HepG2 (cell line): ENCODE measurements around the gene DDX18. TPM values are rescaled to one million over a fixed set of nuclear protein-coding genes. Genes with fewer than 3 reads are reported as not detected.

Source experiments
- ARNT ChIP-seq: fragments of 450-650 bp; IDR thresholded peaks from 2 replicates; pipeline ENCODE4 v1.6.1; 2017
- EED ChIP-seq: sonication (generic); formaldehyde crosslinking; IDR thresholded peaks from 2 replicates; pipeline ENCODE4 v1.5.0; 2020; ENCODE audit warnings: mild to moderate bottlenecking, missing genetic modification reagents
- EHMT2 ChIP-seq: fragments of 200-600 bp; sonication (generic); IDR thresholded peaks from 2 replicates; pipeline ENCODE4 v1.7.0; 2017; ENCODE audit warnings: antibody characterized with exemption, low read depth, low read length, borderline replicate concordance
- FOXC1 ChIP-seq: sonication (generic); formaldehyde crosslinking; IDR thresholded peaks from 2 replicates; pipeline ENCODE4 v1.8.0; 2022; ENCODE audit warnings: mild to moderate bottlenecking, missing genetic modification reagents, borderline replicate concordance
- HIVEP1 ChIP-seq: sonication (generic); formaldehyde crosslinking; IDR thresholded peaks from 2 replicates; pipeline ENCODE4 v1.4.0; 2020; ENCODE audit warnings: mild to moderate bottlenecking, missing genetic modification reagents
- RAD21 ChIP-seq: fragments of 450-650 bp; formaldehyde crosslinking; IDR thresholded peaks from 2 replicates; pipeline ENCODE4 v1.5.0; 2020; ENCODE audit warnings: mild to moderate bottlenecking
- ZNF274 ChIP-seq: sonication (generic); formaldehyde crosslinking; IDR thresholded peaks from 2 replicates; pipeline ENCODE4 v1.5.1; 2020; ENCODE audit warnings: mild to moderate bottlenecking, missing genetic modification reagents
- ZNF577 ChIP-seq: sonication (generic); formaldehyde crosslinking; IDR thresholded peaks from 2 replicates; pipeline ENCODE4 v1.4.0; 2020; ENCODE audit warnings: mild to moderate bottlenecking, low read depth, missing genetic modification reagents, borderline replicate concordance
- ZNF772 ChIP-seq: sonication (generic); formaldehyde crosslinking; IDR thresholded peaks from 2 replicates; pipeline ENCODE4 v1.5.0; 2020; ENCODE audit warnings: mild to moderate bottlenecking, missing genetic modification reagents
- ZNF891 ChIP-seq: sonication (generic); formaldehyde crosslinking; IDR thresholded peaks from 2 replicates; pipeline ENCODE4 v1.5.0; 2020; ENCODE audit warnings: mild to moderate bottlenecking, missing genetic modification reagents
- polyA plus RNA-seq, 8 experiments: library from polyadenylated mRNA; depleted of rRNA in 3 of 8; stranded (reverse) in 7 of 8; unstranded in 1 of 8; fragments of >200 nt; fragmentation: Illumina TruSeq in 4 of 8; extraction: Trizol in 4 of 8; gene quantifications; 2 replicates each; pipeline versions ENCODE4 v1.2.1 to v1.2.3, GENCODE V29; 2011 to 2016; ENCODE audit warnings: low read depth in 4 of 8, missing spikeins in 1 of 8, mixed read lengths in 1 of 8; ENCODE audit not compliant: insufficient read depth in 1 of 8
- total RNA-seq, 5 experiments: library from RNA; depleted of rRNA; stranded (reverse); fragments of >200 nt; fragmentation: Illumina TruSeq; extraction: Trizol; gene quantifications; 2 replicates each; pipeline ENCODE4 v1.2.3, GENCODE V29; 2016; ENCODE audit warnings: low read depth in 1 of 5
- TF ChIP-seq, protein P1 (sequence below): sonication (generic); formaldehyde crosslinking; IDR thresholded peaks from 2 replicates; pipeline ENCODE4 v1.5.1; 2020; ENCODE audit warnings: mild to moderate bottlenecking, missing genetic modification reagents, moderate library complexity
- TF ChIP-seq, protein P2 (sequence below): IDR thresholded peaks from 2 replicates; pipeline ENCODE4 v1.6.1; 2016; ENCODE audit warnings: control low read depth
- TF ChIP-seq, protein P3 (sequence below): sonication (generic); formaldehyde crosslinking; IDR thresholded peaks from 2 replicates; pipeline ENCODE4 v1.5.0; 2020; ENCODE audit warnings: mild to moderate bottlenecking, missing genetic modification reagents, moderate library complexity
- TF ChIP-seq, protein P4 (sequence below): sonication (generic); formaldehyde crosslinking; IDR thresholded peaks from 2 replicates; pipeline ENCODE4 v1.5.1; 2020; ENCODE audit warnings: missing genetic modification reagents, mild to moderate bottlenecking, borderline replicate concordance
- TF ChIP-seq, protein P5 (sequence below): sonication (generic); formaldehyde crosslinking; IDR thresholded peaks from 2 replicates; pipeline ENCODE4 v1.4.0; 2020; ENCODE audit warnings: missing genetic modification reagents, borderline replicate concordance

Gene DDX18
- total and polyA plus RNA-seq, 2 of the 13 experiments (the other 11 are each of a cell fraction or from before 2014, with no cell fraction given), result 64.0 to 134 TPM

DNA sequence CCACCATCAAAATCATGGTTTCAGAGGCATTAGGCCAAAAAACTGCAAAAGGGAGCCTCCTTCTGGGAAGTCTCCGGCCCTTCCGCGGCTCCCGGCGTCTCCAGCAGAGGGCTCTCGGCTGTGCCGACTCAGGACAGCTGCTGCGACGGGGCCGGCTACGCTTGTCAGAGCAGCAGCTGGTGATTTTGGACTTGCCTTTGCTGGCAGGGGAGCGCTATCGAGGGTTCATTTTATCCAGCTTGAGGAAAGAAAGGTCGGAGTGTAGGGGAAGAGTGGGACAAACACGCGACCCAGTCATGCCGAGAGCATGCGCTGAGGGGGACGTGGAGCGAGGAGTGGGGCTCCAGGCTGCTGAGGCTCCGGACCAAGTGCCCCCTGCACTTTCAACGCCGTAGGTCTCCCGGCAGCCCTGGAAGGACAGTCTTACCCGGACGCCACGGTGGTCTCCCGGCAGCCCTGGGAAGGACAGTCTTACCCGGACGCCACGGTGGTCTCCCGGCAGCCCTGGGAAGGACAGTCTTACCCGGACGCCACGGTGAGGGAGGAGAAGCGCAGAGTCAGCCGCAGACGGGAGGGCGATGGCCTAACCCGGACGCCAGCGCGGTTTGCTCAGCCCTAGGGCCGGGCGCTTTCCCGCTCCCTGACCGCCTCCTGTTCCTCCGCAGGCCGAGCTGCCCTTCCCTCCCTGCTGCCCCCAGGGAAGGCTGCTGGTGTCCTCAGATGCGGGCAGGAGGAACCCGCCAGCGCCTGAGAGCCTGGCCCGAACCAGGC, 21.7 kb downstream of the DDX18 start (continued):
- TF ChIP-seq, protein P1, sequence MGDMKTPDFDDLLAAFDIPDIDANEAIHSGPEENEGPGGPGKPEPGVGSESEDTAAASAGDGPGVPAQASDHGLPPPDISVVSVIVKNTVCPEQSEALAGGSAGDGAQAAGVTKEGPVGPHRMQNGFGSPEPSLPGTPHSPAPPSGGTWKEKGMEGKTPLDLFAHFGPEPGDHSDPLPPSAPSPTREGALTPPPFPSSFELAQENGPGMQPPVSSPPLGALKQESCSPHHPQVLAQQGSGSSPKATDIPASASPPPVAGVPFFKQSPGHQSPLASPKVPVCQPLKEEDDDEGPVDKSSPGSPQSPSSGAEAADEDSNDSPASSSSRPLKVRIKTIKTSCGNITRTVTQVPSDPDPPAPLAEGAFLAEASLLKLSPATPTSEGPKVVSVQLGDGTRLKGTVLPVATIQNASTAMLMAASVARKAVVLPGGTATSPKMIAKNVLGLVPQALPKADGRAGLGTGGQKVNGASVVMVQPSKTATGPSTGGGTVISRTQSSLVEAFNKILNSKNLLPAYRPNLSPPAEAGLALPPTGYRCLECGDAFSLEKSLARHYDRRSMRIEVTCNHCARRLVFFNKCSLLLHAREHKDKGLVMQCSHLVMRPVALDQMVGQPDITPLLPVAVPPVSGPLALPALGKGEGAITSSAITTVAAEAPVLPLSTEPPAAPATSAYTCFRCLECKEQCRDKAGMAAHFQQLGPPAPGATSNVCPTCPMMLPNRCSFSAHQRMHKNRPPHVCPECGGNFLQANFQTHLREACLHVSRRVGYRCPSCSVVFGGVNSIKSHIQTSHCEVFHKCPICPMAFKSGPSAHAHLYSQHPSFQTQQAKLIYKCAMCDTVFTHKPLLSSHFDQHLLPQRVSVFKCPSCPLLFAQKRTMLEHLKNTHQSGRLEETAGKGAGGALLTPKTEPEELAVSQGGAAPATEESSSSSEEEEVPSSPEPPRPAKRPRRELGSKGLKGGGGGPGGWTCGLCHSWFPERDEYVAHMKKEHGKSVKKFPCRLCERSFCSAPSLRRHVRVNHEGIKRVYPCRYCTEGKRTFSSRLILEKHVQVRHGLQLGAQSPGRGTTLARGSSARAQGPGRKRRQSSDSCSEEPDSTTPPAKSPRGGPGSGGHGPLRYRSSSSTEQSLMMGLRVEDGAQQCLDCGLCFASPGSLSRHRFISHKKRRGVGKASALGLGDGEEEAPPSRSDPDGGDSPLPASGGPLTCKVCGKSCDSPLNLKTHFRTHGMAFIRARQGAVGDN (CRISPR knock-in tag), result peak; percentile 67
- TF ChIP-seq ZNF274 (CRISPR knock-in tag) (no peak), ARNT (no peak), FOXC1 (CRISPR knock-in tag) (no peak), RAD21 (CRISPR knock-in tag) (peak; percentile 80), ZNF577 (no peak), ZNF772 (0 out of 2 replicates have a peak, but pooled peaks have one; percentile 46), HIVEP1 (CRISPR knock-in tag) (peak; percentile 68; the same call in 1 of the 2 replicates), EHMT2 (no peak), ZNF891 (CRISPR knock-in tag) (peak; percentile 50; the same call in 1 of the 2 replicates), EED (CRISPR knock-in tag) (0 out of 2 replicates have a peak, but pooled peaks have one; percentile 30)
- TF ChIP-seq, protein P2, sequence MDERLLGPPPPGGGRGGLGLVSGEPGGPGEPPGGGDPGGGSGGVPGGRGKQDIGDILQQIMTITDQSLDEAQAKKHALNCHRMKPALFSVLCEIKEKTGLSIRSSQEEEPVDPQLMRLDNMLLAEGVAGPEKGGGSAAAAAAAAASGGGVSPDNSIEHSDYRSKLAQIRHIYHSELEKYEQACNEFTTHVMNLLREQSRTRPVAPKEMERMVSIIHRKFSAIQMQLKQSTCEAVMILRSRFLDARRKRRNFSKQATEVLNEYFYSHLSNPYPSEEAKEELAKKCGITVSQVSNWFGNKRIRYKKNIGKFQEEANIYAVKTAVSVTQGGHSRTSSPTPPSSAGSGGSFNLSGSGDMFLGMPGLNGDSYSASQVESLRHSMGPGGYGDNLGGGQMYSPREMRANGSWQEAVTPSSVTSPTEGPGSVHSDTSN (CRISPR knock-in tag), result no peak
- TF ChIP-seq, protein P3, sequence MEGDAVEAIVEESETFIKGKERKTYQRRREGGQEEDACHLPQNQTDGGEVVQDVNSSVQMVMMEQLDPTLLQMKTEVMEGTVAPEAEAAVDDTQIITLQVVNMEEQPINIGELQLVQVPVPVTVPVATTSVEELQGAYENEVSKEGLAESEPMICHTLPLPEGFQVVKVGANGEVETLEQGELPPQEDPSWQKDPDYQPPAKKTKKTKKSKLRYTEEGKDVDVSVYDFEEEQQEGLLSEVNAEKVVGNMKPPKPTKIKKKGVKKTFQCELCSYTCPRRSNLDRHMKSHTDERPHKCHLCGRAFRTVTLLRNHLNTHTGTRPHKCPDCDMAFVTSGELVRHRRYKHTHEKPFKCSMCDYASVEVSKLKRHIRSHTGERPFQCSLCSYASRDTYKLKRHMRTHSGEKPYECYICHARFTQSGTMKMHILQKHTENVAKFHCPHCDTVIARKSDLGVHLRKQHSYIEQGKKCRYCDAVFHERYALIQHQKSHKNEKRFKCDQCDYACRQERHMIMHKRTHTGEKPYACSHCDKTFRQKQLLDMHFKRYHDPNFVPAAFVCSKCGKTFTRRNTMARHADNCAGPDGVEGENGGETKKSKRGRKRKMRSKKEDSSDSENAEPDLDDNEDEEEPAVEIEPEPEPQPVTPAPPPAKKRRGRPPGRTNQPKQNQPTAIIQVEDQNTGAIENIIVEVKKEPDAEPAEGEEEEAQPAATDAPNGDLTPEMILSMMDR (CRISPR knock-in tag), result peak; percentile 80
- TF ChIP-seq, protein P4, sequence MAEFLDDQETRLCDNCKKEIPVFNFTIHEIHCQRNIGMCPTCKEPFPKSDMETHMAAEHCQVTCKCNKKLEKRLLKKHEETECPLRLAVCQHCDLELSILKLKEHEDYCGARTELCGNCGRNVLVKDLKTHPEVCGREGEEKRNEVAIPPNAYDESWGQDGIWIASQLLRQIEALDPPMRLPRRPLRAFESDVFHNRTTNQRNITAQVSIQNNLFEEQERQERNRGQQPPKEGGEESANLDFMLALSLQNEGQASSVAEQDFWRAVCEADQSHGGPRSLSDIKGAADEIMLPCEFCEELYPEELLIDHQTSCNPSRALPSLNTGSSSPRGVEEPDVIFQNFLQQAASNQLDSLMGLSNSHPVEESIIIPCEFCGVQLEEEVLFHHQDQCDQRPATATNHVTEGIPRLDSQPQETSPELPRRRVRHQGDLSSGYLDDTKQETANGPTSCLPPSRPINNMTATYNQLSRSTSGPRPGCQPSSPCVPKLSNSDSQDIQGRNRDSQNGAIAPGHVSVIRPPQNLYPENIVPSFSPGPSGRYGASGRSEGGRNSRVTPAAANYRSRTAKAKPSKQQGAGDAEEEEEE (CRISPR knock-in tag), result no peak
- TF ChIP-seq, protein P5, sequence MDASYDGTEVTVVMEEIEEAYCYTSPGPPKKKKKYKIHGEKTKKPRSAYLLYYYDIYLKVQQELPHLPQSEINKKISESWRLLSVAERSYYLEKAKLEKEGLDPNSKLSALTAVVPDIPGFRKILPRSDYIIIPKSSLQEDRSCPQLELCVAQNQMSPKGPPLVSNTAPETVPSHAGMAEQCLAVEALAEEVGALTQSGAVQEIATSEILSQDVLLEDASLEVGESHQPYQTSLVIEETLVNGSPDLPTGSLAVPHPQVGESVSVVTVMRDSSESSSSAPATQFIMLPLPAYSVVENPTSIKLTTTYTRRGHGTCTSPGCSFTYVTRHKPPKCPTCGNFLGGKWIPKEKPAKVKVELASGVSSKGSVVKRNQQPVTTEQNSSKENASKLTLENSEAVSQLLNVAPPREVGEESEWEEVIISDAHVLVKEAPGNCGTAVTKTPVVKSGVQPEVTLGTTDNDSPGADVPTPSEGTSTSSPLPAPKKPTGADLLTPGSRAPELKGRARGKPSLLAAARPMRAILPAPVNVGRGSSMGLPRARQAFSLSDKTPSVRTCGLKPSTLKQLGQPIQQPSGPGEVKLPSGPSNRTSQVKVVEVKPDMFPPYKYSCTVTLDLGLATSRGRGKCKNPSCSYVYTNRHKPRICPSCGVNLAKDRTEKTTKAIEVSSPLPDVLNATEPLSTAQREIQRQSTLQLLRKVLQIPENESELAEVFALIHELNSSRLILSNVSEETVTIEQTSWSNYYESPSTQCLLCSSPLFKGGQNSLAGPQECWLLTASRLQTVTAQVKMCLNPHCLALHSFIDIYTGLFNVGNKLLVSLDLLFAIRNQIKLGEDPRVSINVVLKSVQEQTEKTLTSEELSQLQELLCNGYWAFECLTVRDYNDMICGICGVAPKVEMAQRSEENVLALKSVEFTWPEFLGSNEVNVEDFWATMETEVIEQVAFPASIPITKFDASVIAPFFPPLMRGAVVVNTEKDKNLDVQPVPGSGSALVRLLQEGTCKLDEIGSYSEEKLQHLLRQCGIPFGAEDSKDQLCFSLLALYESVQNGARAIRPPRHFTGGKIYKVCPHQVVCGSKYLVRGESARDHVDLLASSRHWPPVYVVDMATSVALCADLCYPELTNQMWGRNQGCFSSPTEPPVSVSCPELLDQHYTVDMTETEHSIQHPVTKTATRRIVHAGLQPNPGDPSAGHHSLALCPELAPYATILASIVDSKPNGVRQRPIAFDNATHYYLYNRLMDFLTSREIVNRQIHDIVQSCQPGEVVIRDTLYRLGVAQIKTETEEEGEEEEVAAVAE (CRISPR knock-in tag), result no peak
